Keratinocyte (primary cell): ENCODE data around the gene SAMD3. TPM values are rescaled to one million over a fixed set of nuclear protein-coding genes. Genes with fewer than 3 reads are reported as not detected.
A peak's percentile ranks its signal among the peaks of the same experiment; 100 is the strongest.

Experiments
- DNase-seq: peaks from one replicate; pipeline ENCODE4 v3.0.0-alpha.2; 2011; ENCODE audit warnings: low read depth, missing footprints, low spot score
- FAIRE-seq: peaks from 2 replicates; lab custom pipeline; 2011; peaks lifted over from hg19 to GRCh38; lab: Jason Lieb, UNC
- H2AFZ ChIP-seq: 2 replicates; pipeline ENCODE4 v1.6.0; 2012; ENCODE audit warnings: low read length, control low read depth, inconsistent platforms; ENCODE audit not compliant: control insufficient read depth
- H3K27ac ChIP-seq: 2 replicates; pipeline ENCODE4 v1.5.1; 2011; ENCODE audit warnings: low read length; ENCODE audit not compliant: control insufficient read depth, insufficient read depth
- H3K27me3 ChIP-seq: 3 replicates; pipeline ENCODE4 v1.6.0; 2011; ENCODE audit warnings: low read length; ENCODE audit not compliant: control insufficient read depth, insufficient read depth; ENCODE audit errors: extremely low read depth
- H3K36me3 ChIP-seq, 2 experiments: 2 replicates in 1 of 2; 3 replicates in 1 of 2; pipeline ENCODE4 v1.5.1; 2011; ENCODE audit warnings: low read length in 2 of 2, mild to moderate bottlenecking in 1 of 2; ENCODE audit not compliant: control insufficient read depth in 2 of 2, insufficient read depth in 2 of 2; ENCODE audit errors: extremely low read depth in 1 of 2
- H3K4me1 ChIP-seq: 3 replicates; pipeline ENCODE4 v1.5.1; 2011; ENCODE audit warnings: low read length; ENCODE audit not compliant: control insufficient read depth, insufficient read depth; ENCODE audit errors: extremely low read depth
- H3K4me2 ChIP-seq: 3 replicates; pipeline ENCODE4 v1.6.0; 2011; ENCODE audit warnings: low read depth, low read length; ENCODE audit not compliant: control insufficient read depth, insufficient read depth; ENCODE audit errors: extremely low read depth
- H3K4me3 ChIP-seq, 3 experiments: fragments of 200-600 bp in 1 of 3; sonication (generic) in 1 of 3; 2 replicates in 2 of 3; 3 replicates in 1 of 3; pipeline ENCODE4 v1.5.1; 2011 to 2016; ENCODE audit warnings: low read length in 3 of 3, mild to moderate bottlenecking in 3 of 3, control low read depth in 2 of 3, inconsistent platforms in 1 of 3, low read depth in 1 of 3, mixed read lengths in 1 of 3, mixed run types in 1 of 3, moderate library complexity in 1 of 3; ENCODE audit not compliant: control insufficient read depth in 2 of 3, insufficient read depth in 2 of 3; ENCODE audit errors: extremely low read depth in 1 of 3
- H3K79me2 ChIP-seq: 2 replicates; pipeline ENCODE4 v1.6.0; 2012; ENCODE audit warnings: low read length; ENCODE audit not compliant: control insufficient read depth, insufficient read depth
- H3K9ac ChIP-seq: 3 replicates; pipeline ENCODE4 v1.6.0; 2011; ENCODE audit warnings: low read length; ENCODE audit not compliant: control insufficient read depth, insufficient read depth; ENCODE audit errors: extremely low read depth
- H3K9me1 ChIP-seq: 3 replicates; pipeline ENCODE4 v1.6.0; 2011; ENCODE audit warnings: low read length; ENCODE audit not compliant: control insufficient read depth, insufficient read depth; ENCODE audit errors: extremely low read depth
- H3K9me3 ChIP-seq: 2 replicates; pipeline ENCODE4 v1.5.1; 2012; ENCODE audit warnings: low read depth, low read length; ENCODE audit not compliant: control insufficient read depth
- H4K20me1 ChIP-seq: 3 replicates; pipeline ENCODE4 v1.6.0; 2011; ENCODE audit warnings: low read length; ENCODE audit not compliant: control insufficient read depth, insufficient read depth; ENCODE audit errors: extremely low read depth
- EZH2 ChIP-seq: IDR thresholded peaks from one replicate; pipeline ENCODE4 v1.6.1; 2012; ENCODE audit warnings: inconsistent platforms, mild to moderate bottlenecking, low read length, moderate library complexity
- dilution Hi-C: fragments of 300-500 bp; cut with MboI; formaldehyde crosslinking; loops from one replicate; pipeline ENCODE4 v1.7.0; 2020; ENCODE audit warnings: low sequenced_read_pairs; ENCODE audit not compliant: extremely low pct_ligation_motif_present
- polyA plus RNA-seq, 5 experiments: library from polyadenylated mRNA; depleted of rRNA in 3 of 5; stranded (reverse) in 3 of 5; stranded (forward) in 1 of 5; unstranded in 1 of 5; fragments of >200 nt; gene quantifications; 1 replicate in 1 of 5; 2 replicates in 3 of 5; 3 replicates in 1 of 5; pipeline versions ENCODE4 v1.2.1 to v1.2.3, GENCODE V29; 2011 to 2012; ENCODE audit warnings: missing spikeins in 2 of 5, low read depth in 1 of 5, low replicate concordance in 1 of 5
- TF ChIP-seq, protein P1 (sequence below), 3 experiments: IDR thresholded peaks in 1 of 3; conservative IDR thresholded peaks in 1 of 3; optimal IDR thresholded peaks in 1 of 3; 2 replicates in 2 of 3; 3 replicates in 1 of 3; pipeline versions ENCODE3 to v1.5.1; 2011; ENCODE audit warnings: low read length in 3 of 3, mild to moderate bottlenecking in 3 of 3, moderate library complexity in 2 of 3, control low read depth in 1 of 3, inconsistent platforms in 1 of 3; ENCODE audit not compliant: insufficient read depth in 2 of 3; ENCODE audit errors: extremely low read depth in 1 of 3

The SAMD3 gene
- polyA plus RNA-seq, 1 donor (not counting 4 experiments of a cell fraction or from before 2014, with no cell fraction given): 5.4 TPM

DNA sequence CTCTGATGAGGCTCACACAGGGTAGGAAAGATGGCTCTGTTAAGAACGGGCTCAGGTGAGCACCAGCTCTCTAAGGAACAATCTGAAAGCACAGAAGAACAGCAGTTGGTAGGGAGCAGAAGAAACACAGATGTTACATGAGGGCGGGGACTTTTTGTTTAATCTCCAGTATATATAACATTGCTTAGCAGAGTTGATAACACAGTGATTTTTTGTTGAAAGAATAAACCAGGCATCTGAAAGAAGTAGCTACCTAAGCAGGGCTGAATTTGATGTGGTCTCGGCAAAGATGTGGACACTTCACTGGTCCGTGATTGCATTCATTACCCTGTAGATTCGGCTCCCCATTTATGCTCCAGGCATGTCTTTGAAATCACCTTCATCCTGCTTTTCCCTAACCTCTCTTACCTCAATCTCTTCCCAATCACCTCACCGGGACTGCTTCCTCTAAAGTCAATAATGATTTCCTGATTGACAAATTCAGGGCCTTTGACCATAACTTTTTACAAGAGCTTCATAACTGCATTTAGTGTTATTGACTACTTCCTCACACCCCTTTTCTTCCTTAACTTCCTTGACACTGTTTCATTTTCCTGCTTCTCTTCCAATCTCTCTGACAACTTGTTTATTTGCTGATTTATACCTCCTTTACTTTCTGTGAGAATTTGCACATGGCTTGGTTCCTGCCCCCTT, 34.4 kb downstream of the SAMD3 start:
- Histone ChIP-seq H3K9me3 (no peaks in the 10 kb centered on the region), H3K9me1 (no peaks in the 10 kb centered on the region), H3K9ac (no peak overlapping the region), H3K27ac (no peak overlapping the region), H3K36me3 (no peaks in the 10 kb centered on the region), H3K4me3 (no peak overlapping the region), H2AFZ (no peak overlapping the region), H3K27me3 (no peaks in the 10 kb centered on the region), H3K4me1 (no peaks in the 10 kb centered on the region), H4K20me1 (no peaks in the 10 kb centered on the region), H3K4me2 (no peak overlapping the region), H3K79me2 (no peaks in the 10 kb centered on the region)
- dilution Hi-C loops: no loop called here
- TF ChIP-seq EZH2: no peak
- TF ChIP-seq, protein P1, sequence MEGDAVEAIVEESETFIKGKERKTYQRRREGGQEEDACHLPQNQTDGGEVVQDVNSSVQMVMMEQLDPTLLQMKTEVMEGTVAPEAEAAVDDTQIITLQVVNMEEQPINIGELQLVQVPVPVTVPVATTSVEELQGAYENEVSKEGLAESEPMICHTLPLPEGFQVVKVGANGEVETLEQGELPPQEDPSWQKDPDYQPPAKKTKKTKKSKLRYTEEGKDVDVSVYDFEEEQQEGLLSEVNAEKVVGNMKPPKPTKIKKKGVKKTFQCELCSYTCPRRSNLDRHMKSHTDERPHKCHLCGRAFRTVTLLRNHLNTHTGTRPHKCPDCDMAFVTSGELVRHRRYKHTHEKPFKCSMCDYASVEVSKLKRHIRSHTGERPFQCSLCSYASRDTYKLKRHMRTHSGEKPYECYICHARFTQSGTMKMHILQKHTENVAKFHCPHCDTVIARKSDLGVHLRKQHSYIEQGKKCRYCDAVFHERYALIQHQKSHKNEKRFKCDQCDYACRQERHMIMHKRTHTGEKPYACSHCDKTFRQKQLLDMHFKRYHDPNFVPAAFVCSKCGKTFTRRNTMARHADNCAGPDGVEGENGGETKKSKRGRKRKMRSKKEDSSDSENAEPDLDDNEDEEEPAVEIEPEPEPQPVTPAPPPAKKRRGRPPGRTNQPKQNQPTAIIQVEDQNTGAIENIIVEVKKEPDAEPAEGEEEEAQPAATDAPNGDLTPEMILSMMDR (optimal IDR thresholded peaks at IDR 0.05 in 1 of 3, IDR thresholded peaks at IDR 0.05 in 1 of 3, conservative IDR thresholded peaks at IDR 0.05 in 1 of 3; ENCODE audit: extremely low read depth in 1 of 3, insufficient read depth in 2 of 3, low read length in 3 of 3): no peak
- FAIRE-seq (peak; percentile 29), DNase-seq (no peak)

- H4K20me1 ChIP-seq: no peaks in the 10 kb centered on the region
- no peak overlapping the region for H2AFZ ChIP-seq
- H3K9me3 ChIP-seq: no peaks in the 10 kb centered on the region
- FAIRE-seq (no peak), DNase-seq (no peak)
- H3K9me1 ChIP-seq: no peaks in the 10 kb centered on the region
- no peak overlapping the region for H3K27ac ChIP-seq
- H3K9ac ChIP-seq: no peak overlapping the region
- no peaks in the 10 kb centered on the region for H3K36me3 ChIP-seq
- dilution Hi-C loops: no loop called here
- TF ChIP-seq, protein P1 (optimal IDR thresholded peaks at IDR 0.05 in 1 of 3, IDR thresholded peaks at IDR 0.05 in 1 of 3, conservative IDR thresholded peaks at IDR 0.05 in 1 of 3; ENCODE audit: extremely low read depth in 1 of 3, insufficient read depth in 2 of 3, low read length in 3 of 3): no peak
- no peak for TF ChIP-seq EZH2
- H3K27me3 ChIP-seq: no peaks in the 10 kb centered on the region
- H3K4me3 ChIP-seq: no peak overlapping the region
- no peak overlapping the region for H3K4me2 ChIP-seq
- no peaks in the 10 kb centered on the region for H3K79me2 ChIP-seq
- no peaks in the 10 kb centered on the region for H3K4me1 ChIP-seq
These were observed 35.2 kb downstream of the SAMD3 start for GRCh38 chr6:130187335-130188206.
